NK-92 (cell line): ENCODE measurements around the gene DDX24.

Experiments used
- DNase-seq: peaks from one replicate; lab custom pipeline; 2025; ENCODE audit not compliant: unreplicated experiment; lab: John Stamatoyannopoulos, UW

DDX24 gene

DNA sequence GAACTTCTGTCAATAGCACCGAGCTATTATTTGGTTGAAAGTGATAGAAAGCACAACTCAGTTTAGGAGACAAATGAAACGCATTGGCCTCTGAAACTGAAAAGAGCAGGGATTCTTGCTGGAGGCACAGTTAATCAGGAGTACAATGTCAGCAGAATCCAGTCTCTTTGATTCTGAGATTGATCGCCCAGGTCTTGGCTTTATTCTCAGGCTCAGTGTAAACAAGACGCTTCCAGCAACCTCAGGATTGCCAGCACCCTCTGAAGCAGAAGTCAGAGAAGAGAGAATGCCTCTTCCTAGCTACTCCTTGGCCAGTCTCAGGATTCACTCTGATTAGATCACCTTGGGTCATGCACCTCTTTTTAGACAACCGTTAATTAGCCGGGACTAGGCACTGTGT lies 66.6 kb downstream of the DDX24 start:
- DNase-seq: no peak

DNA sequence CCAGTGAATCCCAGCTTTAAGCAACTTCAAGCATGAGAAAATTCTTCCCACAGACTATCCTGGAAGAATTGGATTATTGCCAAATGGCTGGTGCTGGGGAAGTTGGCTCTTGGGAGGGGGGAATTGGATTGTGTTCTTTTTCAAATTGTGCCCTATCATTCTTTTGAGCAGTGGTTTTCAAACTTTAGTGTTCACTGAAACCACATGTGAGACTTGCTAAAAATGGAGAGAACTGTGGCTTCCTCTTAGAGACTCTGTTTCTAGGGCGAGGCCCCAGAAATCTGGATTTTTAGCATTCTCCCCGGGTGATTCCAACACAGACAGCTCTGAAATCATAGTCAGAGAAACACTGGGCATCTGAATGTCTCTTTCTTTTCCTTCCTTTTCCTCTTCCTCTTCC lies 69.2 kb downstream of the DDX24 start:
- DNase-seq: no peak

- DNase-seq: no peak
These were observed 70.4 kb downstream of the DDX24 start for GRCh38 chr14:94010625-94011024.

DNA sequence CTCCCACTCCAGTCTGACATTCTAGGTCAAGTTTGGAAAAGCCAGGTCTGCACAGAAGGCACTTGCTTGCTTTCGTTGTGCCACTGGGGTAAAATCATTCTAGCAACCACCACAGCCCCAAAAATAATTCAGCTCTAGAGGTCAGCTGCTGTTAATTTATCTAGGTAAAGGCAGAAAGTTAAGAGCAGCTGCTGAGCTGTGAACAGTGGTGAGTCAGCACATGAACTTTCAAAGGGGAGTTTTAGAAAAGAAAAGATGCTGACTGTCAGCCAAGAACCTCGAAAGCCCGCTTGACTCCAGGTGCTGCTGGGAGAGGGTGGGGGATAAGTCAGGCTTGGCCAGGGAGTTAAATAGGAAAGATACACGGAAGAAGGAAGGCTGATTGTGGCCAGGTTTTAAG lies 71.2 kb downstream of the DDX24 start:
- DNase-seq: no peak

GRCh38 chr14:94008234-94008633 lies 72.8 kb downstream of the DDX24 start:
- no peak for DNase-seq

GRCh38 chr14:94005324-94006073 lies 75.5 kb downstream of the DDX24 start:
- DNase-seq: no peak

GRCh38 chr14:94004015-94004414 lies 77.0 kb downstream of the DDX24 start:
- DNase-seq: no peak

DNA sequence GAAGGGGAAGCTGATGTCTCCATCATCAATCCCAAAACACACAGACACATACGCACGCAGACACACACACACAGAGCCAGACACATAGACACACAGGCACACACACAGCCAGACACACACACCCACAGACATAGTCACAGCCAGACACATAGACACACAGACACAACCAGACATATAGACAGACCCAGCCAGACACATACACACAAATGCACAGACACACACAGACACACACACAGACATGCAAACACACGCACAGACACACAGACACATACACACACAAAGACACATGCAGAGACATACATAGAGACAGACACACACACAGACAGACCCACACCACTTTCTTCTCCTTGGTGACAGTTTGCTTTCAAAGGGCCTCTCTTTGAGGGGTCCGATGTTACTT lies 77.6 kb downstream of the DDX24 start:
- DNase-seq: no peak

GRCh38 chr14:94001501-94002396 lies 79.3 kb downstream of the DDX24 start:
- no peak for DNase-seq

- DNase-seq: no peak
These were observed 80.0 kb downstream of the DDX24 start for GRCh38 chr14:94001016-94001415.

- DNase-seq: no peak
These were observed 80.7 kb downstream of the DDX24 start for GRCh38 chr14:94000267-94000666.

- DNase-seq: no peak
These were observed 81.4 kb downstream of the DDX24 start for GRCh38 chr14:93999573-93999972.

DNA sequence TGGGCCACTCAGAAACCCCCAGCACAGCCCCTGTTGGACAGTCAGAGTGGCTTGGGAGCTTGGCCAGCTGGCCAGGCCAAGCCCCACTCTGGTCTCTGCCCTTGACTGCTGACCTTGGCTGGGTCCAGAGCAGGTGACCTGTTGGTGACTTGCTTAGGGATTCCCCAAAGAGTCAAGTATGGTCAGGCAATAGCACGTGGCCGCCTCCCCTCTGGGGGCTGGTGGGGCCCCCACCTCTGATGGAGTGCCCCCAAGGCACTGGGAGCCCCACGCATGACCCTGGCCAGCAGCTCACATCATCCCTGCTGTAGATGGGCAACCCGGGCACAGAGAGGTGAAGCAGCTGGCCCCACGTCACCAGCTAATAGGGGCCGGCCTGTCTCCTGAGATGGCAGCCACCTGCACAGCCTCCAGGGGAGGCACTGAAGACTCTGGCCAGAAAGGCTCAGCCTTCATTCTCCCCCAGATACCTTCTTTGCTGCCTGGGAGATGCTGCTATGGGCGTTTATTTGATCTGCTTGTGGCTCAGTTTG lies 82.1 kb downstream of the DDX24 start:
- no peak for DNase-seq
